Endothelial cell of umbilical vein (primary cell): ENCODE data around the gene PURB. TPM values are rescaled to one million over a fixed set of nuclear protein-coding genes. Genes with fewer than 3 reads are reported as not detected.

ENCODE experiments used
- BruUV-seq: library from RNA; stranded (reverse); fragments of 400-500 nt; replicated peaks from 2 replicates; lab custom pipeline; 2021; lab: Mats Ljungman, UMichigan
- CTCF ChIA-PET: fragments of 300-600, 350-600 bp; sonication (Branson Sonifier 250); formaldehyde crosslinking; loops from one replicate; lab custom pipeline; 2021; ENCODE audit warnings: antibody characterized with exemption, inconsistent platforms; lab: Charles Lee
- POLR2A ChIA-PET: fragments of 300-600, 350-600 bp; sonication (Branson Sonifier 250); formaldehyde crosslinking; loops from one replicate; lab custom pipeline; 2021; ENCODE audit warnings: antibody characterized with exemption, inconsistent platforms; lab: Charles Lee
- DNase-seq: peaks from one replicate; pipeline ENCODE4 v3.0.0-alpha.2; 2011; ENCODE audit warnings: low read depth, low spot score
- FAIRE-seq: peaks from 2 replicates; lab custom pipeline; 2011; peaks lifted over from hg19 to GRCh38; lab: Jason Lieb, UNC
- H2AFZ ChIP-seq: 2 replicates; pipeline ENCODE4 v1.6.0; 2012; ENCODE audit warnings: low read depth, low read length, control low read depth, inconsistent platforms
- H3K27ac ChIP-seq: 2 replicates; pipeline ENCODE4 v1.5.1; 2011; ENCODE audit warnings: low read depth, mild to moderate bottlenecking, control low read depth, low read length, moderate library complexity; ENCODE audit not compliant: insufficient read depth
- H3K27me3 ChIP-seq, 2 experiments: 2 replicates each; pipeline versions ENCODE4 v1.6.0 to v1.6.1; 2011; ENCODE audit warnings: low read length in 2 of 2, mixed read lengths in 1 of 2; ENCODE audit not compliant: control insufficient read depth in 2 of 2, insufficient read depth in 2 of 2
- H3K36me3 ChIP-seq, 2 experiments: 2 replicates in 1 of 2; 3 replicates in 1 of 2; pipeline ENCODE4 v1.5.1; 2011; ENCODE audit warnings: low read length in 2 of 2, mild to moderate bottlenecking in 1 of 2, moderate library complexity in 1 of 2; ENCODE audit not compliant: control insufficient read depth in 2 of 2, insufficient read depth in 2 of 2; ENCODE audit errors: extremely low read depth in 1 of 2
- H3K4me1 ChIP-seq: 3 replicates; pipeline ENCODE4 v1.5.1; 2011; ENCODE audit warnings: mild to moderate bottlenecking, low read length; ENCODE audit not compliant: control insufficient read depth, insufficient read depth; ENCODE audit errors: extremely low read depth
- H3K4me2 ChIP-seq: 2 replicates; pipeline ENCODE4 v1.6.1; 2011; ENCODE audit warnings: low read length, control low read depth, mixed read lengths; ENCODE audit not compliant: insufficient read depth
- H3K4me3 ChIP-seq, 3 experiments: fragments of 200-600 bp in 1 of 3; sonication (generic), shearing (Covaris generic) in 1 of 3; replicated peaks in 1 of 3; 2 replicates each; pipeline ENCODE4 v1.5.1; 2011 to 2016; ENCODE audit warnings: control low read depth in 3 of 3, low read length in 3 of 3, mild to moderate bottlenecking in 2 of 3, inconsistent platforms in 1 of 3, low read depth in 1 of 3, moderate library complexity in 1 of 3; ENCODE audit not compliant: insufficient read depth in 1 of 3
- H3K79me2 ChIP-seq: 2 replicates; pipeline ENCODE4 v1.6.0; 2012; ENCODE audit warnings: low read length, inconsistent platforms; ENCODE audit not compliant: control insufficient read depth, insufficient read depth
- H3K9ac ChIP-seq: replicated peaks from 2 replicates; pipeline ENCODE3; 2011; ENCODE audit warnings: low read length, control low read depth; ENCODE audit not compliant: insufficient read depth; ENCODE audit errors: extremely low read depth
- H3K9me1 ChIP-seq: replicated peaks from 3 replicates; pipeline ENCODE4 v1.6.0; 2011; ENCODE audit warnings: mild to moderate bottlenecking, low read length; ENCODE audit not compliant: control insufficient read depth, insufficient read depth; ENCODE audit errors: extremely low read depth
- H3K9me3 ChIP-seq: replicated peaks from 2 replicates; pipeline ENCODE4 v1.5.1; 2012; ENCODE audit warnings: low read length, inconsistent platforms; ENCODE audit not compliant: control insufficient read depth, insufficient read depth
- H4K20me1 ChIP-seq: replicated peaks from 2 replicates; pipeline ENCODE3; 2011; ENCODE audit warnings: mild to moderate bottlenecking, low read length; ENCODE audit not compliant: control insufficient read depth, insufficient read depth; ENCODE audit errors: extremely low read depth
- CTCF ChIP-seq, 2 donors: IDR thresholded peaks; 1 replicate in 1 of 2; 2 replicates in 1 of 2; pipeline ENCODE4 v1.5.1; 2011; ENCODE audit warnings: low read length in 2 of 2, mild to moderate bottlenecking in 2 of 2, moderate library complexity in 2 of 2, control low read depth in 1 of 2, inconsistent platforms in 1 of 2, low read depth in 1 of 2; ENCODE audit not compliant: insufficient read depth in 1 of 2; ENCODE audit errors: extremely low read depth in 1 of 2
- EZH2 ChIP-seq: IDR thresholded peaks from 2 replicates; pipeline ENCODE4 v1.6.1; 2012; ENCODE audit warnings: borderline replicate concordance, low read depth, mild to moderate bottlenecking, moderate library complexity, low read length, inconsistent platforms; ENCODE audit not compliant: severe bottlenecking
- FOS ChIP-seq: IDR thresholded peaks from 2 replicates; pipeline ENCODE4 v1.6.1; 2011; ENCODE audit warnings: mild to moderate bottlenecking, low read length, moderate library complexity, borderline replicate concordance; ENCODE audit not compliant: insufficient read depth
- GATA2 ChIP-seq: IDR thresholded peaks from 2 replicates; pipeline ENCODE4 v1.7.0; 2011; ENCODE audit warnings: low read depth, mild to moderate bottlenecking, moderate library complexity, mixed read lengths, low read length; ENCODE audit not compliant: insufficient read length, insufficient read depth
- JUN ChIP-seq: IDR thresholded peaks from 2 replicates; pipeline ENCODE4 v1.6.1; 2011; ENCODE audit warnings: borderline replicate concordance, low read depth; ENCODE audit not compliant: insufficient read length, insufficient read depth
- MAX ChIP-seq: IDR thresholded peaks from 2 replicates; pipeline ENCODE4 v1.6.1; 2011; ENCODE audit not compliant: insufficient read depth, insufficient read length
- MYC ChIP-seq: IDR thresholded peaks from one replicate; pipeline ENCODE4 v1.6.1; 2011; ENCODE audit warnings: mild to moderate bottlenecking, low read depth, low read length
- POLR2A ChIP-seq: IDR thresholded peaks from 2 replicates; pipeline ENCODE4 v1.6.1; 2012; ENCODE audit warnings: low read depth, mild to moderate bottlenecking, control low read depth, low read length
- POLR2AphosphoS5 ChIP-seq: IDR thresholded peaks from 2 replicates; pipeline ENCODE4 v1.6.1; 2012; ENCODE audit warnings: low read depth, mild to moderate bottlenecking, control low read depth, low read length, moderate library complexity; ENCODE audit not compliant: insufficient read depth
- dilution Hi-C: fragments of 300-500 bp; cut with MboI; formaldehyde crosslinking; loops from one replicate; pipeline ENCODE4 v1.15.0; 2019; ENCODE audit warnings: low sequenced_read_pairs; ENCODE audit not compliant: extremely low pct_ligation_motif_present
- intact Hi-C: fragments of 100-400 bp; cut with micrococcal nuclease; formaldehyde crosslinking; loops from one replicate; pipeline ENCODE4 v1.10.0; 2022
- polyA plus RNA-seq, 4 experiments: library from polyadenylated mRNA; depleted of rRNA in 3 of 4; stranded (reverse) in 3 of 4; unstranded in 1 of 4; fragments of >200 nt; gene quantifications; 2 replicates each; pipeline versions ENCODE4 v1.2.1 to v1.2.3, GENCODE V29; 2011 to 2012; ENCODE audit warnings: missing spikeins in 1 of 4
- total RNA-seq: library from RNA; stranded (reverse); gene quantifications from 2 replicates; pipeline ENCODE4 v1.2.3, GENCODE V29; 2021

Gene PURB
- total and polyA plus RNA-seq, 2 donors (not counting 3 experiments of a cell fraction or from before 2014, with no cell fraction given): 2.7 to 25.5 TPM

GRCh38 chr7:44897309-44897708 lies 12.0 kb upstream of the PURB start:
- TF ChIP-seq GATA2: no peak
- TF ChIP-seq CTCF (IDR thresholded peaks at IDR 0.05; ENCODE audit: extremely low read depth in 1 of 2, insufficient read depth in 1 of 2, low read depth in 1 of 2, low read length in 2 of 2): no peak
- no peak for TF ChIP-seq EZH2
- no peak for TF ChIP-seq FOS
- TF ChIP-seq JUN: no peak
- TF ChIP-seq MYC: no peak
- TF ChIP-seq POLR2A: no peak
- no peak for TF ChIP-seq POLR2AphosphoS5
- TF ChIP-seq MAX: no peak
- CTCF ChIA-PET: no interaction called here
- H3K27ac ChIP-seq: no peak overlapping the region

More at GRCh38 chr7:44897309-44897708, 12.0 kb upstream of the PURB start:
- BruUV-seq: no TSS peak
- no peaks in the 10 kb centered on the region for H3K36me3 ChIP-seq
- dilution Hi-C loops: no loop called here
- no peaks in the 10 kb centered on the region for H3K79me2 ChIP-seq
- no peaks in the 10 kb centered on the region for H3K27me3 ChIP-seq
- no peaks in the 10 kb centered on the region for H3K9me3 ChIP-seq
- no peak for FAIRE-seq
- H3K9ac ChIP-seq: no peak overlapping the region
- no peak for DNase-seq
- intact Hi-C loops: no loop called here
- no peak overlapping the region for H3K4me2 ChIP-seq
- no peaks in the 10 kb centered on the region for H3K9me1 ChIP-seq
- no peak overlapping the region for H2AFZ ChIP-seq
- POLR2A ChIA-PET: no interaction called here
- no peaks in the 10 kb centered on the region for H3K4me1 ChIP-seq
- no peaks in the 10 kb centered on the region for H4K20me1 ChIP-seq
- no peak overlapping the region for H3K4me3 ChIP-seq
